NCI-H526 treated with DMSO at 0.1 percent for 48 hours (cell line): Measurements from ENCODE around the gene NHLRC2.
"Not testable (repeated sequence)": the region's sequence is repeated elsewhere in the genome, so short reads cannot be mapped to it uniquely, and the experiment has no call there.

ENCODE experiments used
- DNase-seq: peaks from one replicate; lab custom pipeline; 2025; lab: John Stamatoyannopoulos, UW

Gene NHLRC2

DNA sequence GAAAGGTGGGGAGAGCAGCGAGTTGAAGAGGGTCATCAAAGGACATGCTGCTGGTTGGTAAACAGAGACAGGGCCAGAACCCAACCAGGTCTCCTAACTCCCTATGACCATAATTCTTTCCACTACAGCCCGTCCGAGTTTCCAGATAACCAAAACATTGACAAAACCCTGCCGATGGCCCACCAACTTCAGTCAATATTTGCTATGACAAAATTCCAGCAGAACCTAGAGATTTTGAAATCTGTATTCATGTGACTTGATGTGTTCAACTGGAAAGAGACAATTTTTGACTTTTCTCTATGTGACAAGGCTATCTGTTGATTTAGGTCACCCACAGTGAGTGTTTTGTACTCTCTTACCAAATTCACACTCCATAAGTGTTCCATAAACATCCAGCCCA, 86.7 kb downstream of the NHLRC2 start:
- DNase-seq: no peak

DNA sequence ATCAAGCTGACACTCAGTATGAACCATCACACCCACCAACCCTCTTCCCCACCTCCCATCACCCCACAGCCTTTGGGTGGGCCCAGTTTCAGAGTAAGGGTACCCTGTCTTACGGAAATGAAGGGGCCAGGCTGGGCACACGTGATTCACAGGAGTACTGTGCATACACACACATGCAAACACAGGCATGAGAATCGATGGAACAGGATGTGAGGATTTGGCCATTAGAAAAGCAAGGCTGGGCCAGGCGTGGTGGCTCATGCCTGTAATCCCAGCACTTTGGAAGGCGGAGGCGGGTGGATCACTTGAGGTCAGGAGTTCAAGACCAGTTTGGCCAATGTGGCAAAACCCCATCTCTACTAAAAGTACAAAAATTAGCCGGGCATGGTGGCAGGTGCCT, 88.7 kb downstream of the NHLRC2 start:
- DNase-seq: not testable (repeated sequence)

DNA sequence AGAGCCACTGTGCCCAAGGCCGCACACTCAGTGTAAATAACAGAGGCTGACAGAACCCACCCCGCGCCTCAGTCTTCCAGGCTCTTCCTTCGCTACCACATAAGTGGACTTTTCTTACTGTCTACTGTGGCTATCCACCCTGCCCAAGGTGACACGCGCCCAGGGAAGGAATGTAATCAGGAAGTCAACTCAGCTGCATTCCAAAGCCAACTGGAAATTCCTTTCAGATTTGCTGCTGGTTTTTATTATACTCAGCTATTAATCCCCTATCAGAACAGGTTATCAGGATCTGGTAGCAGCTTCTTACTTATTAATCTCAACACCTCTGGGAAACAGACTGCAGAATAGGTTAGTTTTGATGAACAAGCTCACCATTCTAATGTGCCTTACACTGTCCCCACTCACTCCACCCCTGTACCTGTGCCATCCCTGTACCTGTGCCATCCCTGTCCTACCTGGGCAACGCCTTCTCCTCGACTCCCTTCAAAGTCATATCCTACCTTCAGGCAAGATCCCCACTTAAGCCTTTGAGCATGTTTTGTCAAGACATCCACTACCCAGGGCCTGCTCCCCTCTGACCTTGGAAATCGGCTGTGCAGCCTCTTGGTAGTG, 90.7 kb downstream of the NHLRC2 start:
- no peak for DNase-seq

- DNase-seq: no peak
Measured at GRCh38 chr10:113945687-113946085, 91.2 kb downstream of the NHLRC2 start.

DNA sequence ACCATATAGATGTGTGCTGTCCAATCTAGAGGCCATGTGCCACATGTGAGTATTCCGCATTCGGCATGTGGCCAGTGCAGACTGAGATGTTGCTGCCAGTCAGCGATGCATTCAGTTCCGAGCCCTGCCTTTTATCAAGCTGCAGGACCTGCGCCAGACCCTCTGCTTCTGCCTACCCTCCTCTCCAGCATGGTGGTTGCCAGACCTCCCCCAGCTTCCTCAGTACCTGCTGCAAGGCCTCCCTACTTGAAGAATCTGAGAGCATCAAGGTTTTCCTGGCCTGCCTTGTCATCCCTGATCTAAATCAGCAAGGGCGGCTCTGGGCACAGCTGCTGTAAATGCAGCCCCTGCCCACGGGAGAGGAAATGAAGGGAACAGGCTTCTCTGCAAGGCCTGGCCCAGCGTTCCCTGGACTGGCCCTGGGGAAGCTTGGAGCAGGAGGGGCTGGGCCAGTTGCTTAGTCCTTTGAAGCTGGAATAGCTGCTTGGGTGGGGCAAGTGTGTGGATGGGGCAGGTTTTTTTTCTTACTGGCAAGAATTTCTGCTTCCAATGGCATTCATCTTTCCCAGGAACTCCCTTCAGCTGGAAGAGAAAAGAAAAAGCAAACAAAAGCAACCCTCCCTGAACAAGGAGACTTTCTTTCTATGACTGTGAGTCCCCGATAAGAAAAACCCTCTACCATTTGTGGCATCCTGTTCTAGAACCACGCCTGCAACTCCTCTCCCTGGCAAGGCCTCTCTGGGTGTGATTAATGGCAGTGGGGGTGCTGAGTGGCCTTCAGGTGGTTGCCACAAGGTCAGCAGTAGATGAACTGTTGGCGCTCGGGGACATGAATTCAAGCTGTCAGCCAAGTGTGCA, 93.0 kb downstream of the NHLRC2 start:
- DNase-seq: no peak

DNA sequence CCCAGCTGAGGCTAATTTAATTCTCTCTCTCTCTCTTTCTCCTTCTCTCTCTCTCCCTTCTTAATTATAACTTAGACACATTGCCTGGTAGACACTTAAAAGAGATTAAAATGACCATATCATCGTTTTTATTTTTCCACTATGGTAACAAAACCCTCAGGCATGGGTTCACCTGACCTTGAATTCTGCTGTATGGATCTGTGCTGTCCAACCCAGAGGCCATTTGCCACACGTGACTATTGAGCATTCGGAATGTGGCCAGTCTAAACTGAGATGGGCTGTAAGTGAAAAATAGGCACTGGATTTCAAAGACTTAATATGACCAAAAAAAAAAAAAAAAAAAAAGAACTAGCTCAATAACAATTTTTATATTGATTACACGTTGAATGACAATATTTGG, 93.6 kb downstream of the NHLRC2 start:
- no peak for DNase-seq

GRCh38 chr10:113950268-113950667, 95.8 kb downstream of the NHLRC2 start:
- DNase-seq: no peak

GRCh38 chr10:113953505-113954272, 99.2 kb downstream of the NHLRC2 start:
- no peak for DNase-seq

GRCh38 chr10:113954409-113954808, 99.9 kb downstream of the NHLRC2 start:
- DNase-seq: no peak

DNA sequence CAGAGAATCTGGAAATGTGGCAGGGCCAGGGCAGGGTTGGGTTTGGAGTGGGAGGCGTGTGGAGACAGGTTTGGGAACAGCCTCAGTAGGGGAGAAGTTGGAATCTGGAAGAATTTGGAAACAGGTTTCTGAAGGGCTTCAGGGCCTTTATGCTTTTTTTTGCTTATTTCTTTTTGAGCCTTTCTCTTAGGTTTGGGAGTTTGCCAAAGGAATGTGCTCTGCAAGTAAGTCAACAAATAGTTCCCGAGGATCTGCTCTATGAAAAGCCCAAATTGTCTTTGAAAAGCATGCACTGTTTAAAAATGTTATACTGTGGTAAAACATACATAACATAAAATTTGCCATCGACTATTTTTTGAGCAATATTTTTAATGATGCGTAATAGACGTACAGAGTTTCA, 102.6 kb downstream of the NHLRC2 start:
- DNase-seq: no peak

- peak; percentile 82 for DNase-seq
Measured at GRCh38 chr10:113958631-113959382, 104.3 kb downstream of the NHLRC2 start.

DNA sequence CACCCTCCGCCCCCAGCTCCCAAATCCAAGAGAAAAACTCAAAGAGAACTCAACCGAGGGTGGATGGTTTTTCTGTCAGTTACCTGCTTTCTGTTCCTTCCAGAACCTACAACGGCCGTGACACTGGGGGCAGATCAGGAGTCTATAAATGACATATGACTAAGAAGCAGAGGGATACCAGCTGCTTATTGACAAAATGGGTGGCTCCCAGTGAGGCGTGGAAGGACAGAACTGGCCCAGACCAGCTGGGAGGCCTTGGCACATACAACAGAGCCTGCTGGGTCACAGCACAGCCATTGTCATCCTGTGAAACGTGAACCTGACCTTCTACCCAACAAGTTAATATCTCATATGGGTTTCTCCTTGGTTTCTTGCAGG, 104.9 kb downstream of the NHLRC2 start:
- peak; percentile 42 for DNase-seq

DNA sequence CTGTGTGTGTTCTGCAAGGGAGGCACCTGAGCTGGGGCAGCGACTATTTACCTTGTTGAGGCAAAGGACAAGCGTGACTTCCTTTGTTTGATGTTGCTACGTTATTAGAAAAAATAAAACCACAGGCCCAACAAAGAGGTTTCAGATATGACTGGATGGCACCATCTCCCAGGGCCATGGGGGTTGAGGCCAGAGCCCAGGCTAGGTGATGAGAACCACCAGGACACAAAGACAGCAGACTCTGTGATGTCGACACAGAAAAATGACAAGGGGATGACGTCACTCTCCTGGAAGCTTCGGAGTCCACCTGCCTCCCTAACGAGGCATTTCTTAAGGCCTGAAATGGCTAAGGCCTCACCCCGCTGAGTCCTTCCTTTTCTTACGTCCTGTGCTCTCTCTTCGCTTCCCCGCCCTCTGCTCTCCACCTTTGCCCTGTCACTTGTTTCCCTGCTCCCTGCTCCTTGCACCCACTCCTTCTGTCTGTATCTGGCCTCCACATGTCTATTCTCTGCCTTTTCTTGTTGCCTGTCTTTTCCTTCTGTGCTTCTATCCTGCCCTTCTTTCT, 106.2 kb downstream of the NHLRC2 start:
- DNase-seq: peak; percentile 75

GRCh38 chr10:113961182-113962031, 106.9 kb downstream of the NHLRC2 start:
- DNase-seq: no peak

DNA sequence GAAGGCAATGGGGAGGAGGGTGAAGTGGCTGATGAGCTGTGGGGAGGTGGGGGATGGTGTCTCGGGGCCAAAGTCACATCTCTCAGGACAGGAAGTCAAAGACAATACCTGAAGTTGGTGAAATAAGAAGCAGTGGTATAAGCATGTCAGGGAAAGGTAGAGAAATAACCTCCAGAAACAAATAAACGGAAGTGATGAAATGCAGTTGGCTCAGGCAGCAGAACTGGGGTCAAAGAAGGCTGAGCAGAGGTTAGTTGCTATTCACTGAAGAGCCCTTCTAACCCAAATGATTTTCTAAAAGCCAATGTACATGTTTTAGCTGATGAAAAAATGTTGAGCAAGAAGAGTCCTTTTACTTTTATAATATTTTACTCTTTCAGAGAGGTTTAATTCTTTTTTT, 110.6 kb downstream of the NHLRC2 start:
- DNase-seq: no peak

DNA sequence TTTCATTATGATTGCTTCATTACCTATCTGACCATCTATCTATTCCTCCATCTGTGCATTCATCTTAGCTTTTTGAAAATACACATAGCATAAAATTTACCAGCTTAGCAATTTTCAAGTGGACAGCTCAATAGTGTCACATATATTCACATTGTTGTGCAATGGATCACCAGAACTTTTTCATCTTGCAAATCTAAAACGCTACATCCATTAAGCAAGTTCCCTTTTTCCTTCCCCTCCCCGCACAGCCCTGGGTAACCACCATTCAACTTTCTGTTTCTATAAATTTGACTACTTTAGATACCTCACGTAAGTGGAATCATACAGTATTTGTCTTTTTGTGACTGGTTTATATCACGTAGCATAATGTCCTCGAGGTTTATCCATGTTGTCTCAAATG, 111.2 kb downstream of the NHLRC2 start:
- no peak for DNase-seq
